ENCODE data around the gene SDF4.

GRCh38 chr1:1213345-1214265 is 18.2 kb downstream of the SDF4 start, which contains the start of gene TNFRSF4:
- TF ChIP-seq CTCF (IDR thresholded peaks at IDR 0.05) (no peak), POLR2A (IDR thresholded peaks at IDR 0.05) (no peak)
